Measurements from ENCODE around the gene COX7A2. TPM values are rescaled to one million over a fixed set of nuclear protein-coding genes. Genes with fewer than 3 reads are reported as not detected.

COX7A2 gene
- total RNA-seq, 1 donor from 2014 or later = 495 TPM

- no peak overlapping the region for H3K27ac Mint-ChIP-seq
- no peak overlapping the region for H3K4me3 Mint-ChIP-seq
- H3K36me3 Mint-ChIP-seq (ENCODE audit: low read depth) = no peaks in the 10 kb centered on the region
- no peaks in the 10 kb centered on the region for H3K9me3 Mint-ChIP-seq
- DNase-seq (ENCODE audit: low spot score) = no peak
- H3K27me3 Mint-ChIP-seq (ENCODE audit: insufficient read depth) = peaks cover 11% of the 10 kb centered on the region
- intact Hi-C loops (cut with micrococcal nuclease) = no loop called here
- H3K4me1 Mint-ChIP-seq (ENCODE audit: low read depth) = no peaks in the 10 kb centered on the region
Observed at GRCh38 chr6:75224303-75224926, 19.2 kb downstream of the COX7A2 start.

- intact Hi-C loops (cut with micrococcal nuclease) = no loop called here
- Mint-ChIP-seq H3K4me3 (no peak overlapping the region), H3K4me1 (ENCODE audit: low read depth) (no peaks in the 10 kb centered on the region), H3K27me3 (ENCODE audit: insufficient read depth) (peaks cover 10% of the 10 kb centered on the region), H3K36me3 (ENCODE audit: low read depth) (no peaks in the 10 kb centered on the region), H3K9me3 (no peaks in the 10 kb centered on the region), H3K27ac (no peak overlapping the region)
- no peak for DNase-seq (ENCODE audit: low spot score)
Observed at GRCh38 chr6:75223428-75223827, 20.2 kb downstream of the COX7A2 start.

- no peaks in the 10 kb centered on the region for H3K9me3 Mint-ChIP-seq
- intact Hi-C loops (cut with micrococcal nuclease) = no loop called here
Observed at GRCh38 chr6:75222261-75222660, 21.3 kb downstream of the COX7A2 start.

GRCh38 chr6:75221116-75221515, 22.5 kb downstream of the COX7A2 start:
- H3K27me3 Mint-ChIP-seq (ENCODE audit: insufficient read depth) = peaks cover 10% of the 10 kb centered on the region
- DNase-seq (ENCODE audit: low spot score) = no peak
- H3K36me3 Mint-ChIP-seq (ENCODE audit: low read depth) = no peaks in the 10 kb centered on the region
- H3K27ac Mint-ChIP-seq = no peak overlapping the region
- H3K4me1 Mint-ChIP-seq (ENCODE audit: low read depth) = peaks cover 14% of the 10 kb centered on the region
- intact Hi-C loops (cut with micrococcal nuclease) = no loop called here
- no peak overlapping the region for H3K4me3 Mint-ChIP-seq
- H3K9me3 Mint-ChIP-seq = no peaks in the 10 kb centered on the region

More at GRCh38 chr6:75222261-75222660, 21.3 kb downstream of the COX7A2 start:
- Mint-ChIP-seq H3K36me3 (ENCODE audit: low read depth) (no peaks in the 10 kb centered on the region), H3K27me3 (ENCODE audit: insufficient read depth) (peaks cover 10% of the 10 kb centered on the region), H3K4me1 (ENCODE audit: low read depth) (peaks cover 11% of the 10 kb centered on the region), H3K4me3 (no peak overlapping the region), H3K27ac (no peak overlapping the region)
- no peak for DNase-seq (ENCODE audit: low spot score)

GRCh38 chr6:75220357-75220756, 23.2 kb downstream of the COX7A2 start:
- intact Hi-C loops (cut with micrococcal nuclease) = no loop called here
- H3K36me3 Mint-ChIP-seq (ENCODE audit: low read depth) = no peaks in the 10 kb centered on the region

GRCh38 chr6:75219263-75219662, 24.3 kb downstream of the COX7A2 start:
- no peaks in the 10 kb centered on the region for H3K36me3 Mint-ChIP-seq (ENCODE audit: low read depth)
- no peaks in the 10 kb centered on the region for H3K9me3 Mint-ChIP-seq
- H3K27me3 Mint-ChIP-seq (ENCODE audit: insufficient read depth) = peaks cover 7% of the 10 kb centered on the region
- DNase-seq (ENCODE audit: low spot score) = no peak
- intact Hi-C loops (cut with micrococcal nuclease) = no loop called here
- H3K4me3 Mint-ChIP-seq = no peak overlapping the region
- peaks cover 18% of the 10 kb centered on the region for H3K4me1 Mint-ChIP-seq (ENCODE audit: low read depth)
- no peak overlapping the region for H3K27ac Mint-ChIP-seq

More at GRCh38 chr6:75220357-75220756, 23.2 kb downstream of the COX7A2 start:
- Mint-ChIP-seq H3K27ac (no peak overlapping the region), H3K4me1 (ENCODE audit: low read depth) (peaks cover 14% of the 10 kb centered on the region), H3K9me3 (no peaks in the 10 kb centered on the region), H3K4me3 (no peak overlapping the region), H3K27me3 (ENCODE audit: insufficient read depth) (peaks cover 12% of the 10 kb centered on the region)
- DNase-seq (ENCODE audit: low spot score) = no peak

- no peaks in the 10 kb centered on the region for H3K36me3 Mint-ChIP-seq (ENCODE audit: low read depth)
Observed at GRCh38 chr6:75217193-75217592, 26.4 kb downstream of the COX7A2 start.

GRCh38 chr6:75215291-75215690, 28.3 kb downstream of the COX7A2 start:
- Mint-ChIP-seq H3K27me3 (ENCODE audit: insufficient read depth) (peaks cover 15% of the 10 kb centered on the region), H3K27ac (no peak overlapping the region), H3K36me3 (ENCODE audit: low read depth) (no peaks in the 10 kb centered on the region), H3K4me3 (no peak overlapping the region), H3K9me3 (no peaks in the 10 kb centered on the region), H3K4me1 (ENCODE audit: low read depth) (peaks cover 23% of the 10 kb centered on the region)
- intact Hi-C loops (cut with micrococcal nuclease) = no loop called here
- no peak for DNase-seq (ENCODE audit: low spot score)

More at GRCh38 chr6:75217193-75217592, 26.4 kb downstream of the COX7A2 start:
- no peaks in the 10 kb centered on the region for H3K9me3 Mint-ChIP-seq
- peaks cover 10% of the 10 kb centered on the region for H3K27me3 Mint-ChIP-seq (ENCODE audit: insufficient read depth)
- intact Hi-C loops (cut with micrococcal nuclease) = loop anchor here (1.0 kb wide), 2 partner anchors 26 to 67 kb away; partner anchors contain the start of genes COX7A2 and TMEM30A
- H3K4me3 Mint-ChIP-seq = peak overlapping the region; percentile 31
- no peak for DNase-seq (ENCODE audit: low spot score)
- H3K4me1 Mint-ChIP-seq (ENCODE audit: low read depth) = peaks cover 18% of the 10 kb centered on the region
- H3K27ac Mint-ChIP-seq = peak overlapping the region; percentile 32

GRCh38 chr6:75213732-75214131, 29.9 kb downstream of the COX7A2 start:
- H3K27me3 Mint-ChIP-seq (ENCODE audit: insufficient read depth) = peaks cover 20% of the 10 kb centered on the region

GRCh38 chr6:75213112-75213511, 30.5 kb downstream of the COX7A2 start:
- H3K4me1 Mint-ChIP-seq (ENCODE audit: low read depth) = peaks cover 32% of the 10 kb centered on the region
- peaks cover 26% of the 10 kb centered on the region for H3K27me3 Mint-ChIP-seq (ENCODE audit: insufficient read depth)
- intact Hi-C loops (cut with micrococcal nuclease) = loop anchor here (5.0 kb wide), 1 partner anchor 1536 kb away; no protein-coding TSS in a partner anchor
- no peaks in the 10 kb centered on the region for H3K9me3 Mint-ChIP-seq
- no peak for DNase-seq (ENCODE audit: low spot score)
- H3K36me3 Mint-ChIP-seq (ENCODE audit: low read depth) = no peaks in the 10 kb centered on the region
- H3K27ac Mint-ChIP-seq = no peak overlapping the region
- H3K4me3 Mint-ChIP-seq = no peak overlapping the region

More at GRCh38 chr6:75213732-75214131, 29.9 kb downstream of the COX7A2 start:
- Mint-ChIP-seq H3K9me3 (no peaks in the 10 kb centered on the region), H3K4me3 (no peak overlapping the region), H3K27ac (no peak overlapping the region), H3K4me1 (ENCODE audit: low read depth) (peaks cover 28% of the 10 kb centered on the region), H3K36me3 (ENCODE audit: low read depth) (no peaks in the 10 kb centered on the region)
- intact Hi-C loops (cut with micrococcal nuclease) = loop anchor here (5.0 kb wide), 1 partner anchor 1536 kb away; no protein-coding TSS in a partner anchor
- DNase-seq (ENCODE audit: low spot score) = no peak

GRCh38 chr6:75211920-75212590, 31.5 kb downstream of the COX7A2 start:
- peaks cover 2% of the 10 kb centered on the region for H3K36me3 Mint-ChIP-seq (ENCODE audit: low read depth)
- peaks cover 36% of the 10 kb centered on the region for H3K27me3 Mint-ChIP-seq (ENCODE audit: insufficient read depth)
- no peak overlapping the region for H3K4me3 Mint-ChIP-seq
- H3K9me3 Mint-ChIP-seq = no peaks in the 10 kb centered on the region
- H3K27ac Mint-ChIP-seq = no peak overlapping the region
- DNase-seq (ENCODE audit: low spot score) = no peak
- peaks cover 32% of the 10 kb centered on the region for H3K4me1 Mint-ChIP-seq (ENCODE audit: low read depth)
- intact Hi-C loops (cut with micrococcal nuclease) = loop anchor here (1.0 to 5.0 kb wide), 5 partner anchors 314 to 1535 kb away; no protein-coding TSS in a partner anchor

GRCh38 chr6:75210885-75211739, 32.5 kb downstream of the COX7A2 start:
- Mint-ChIP-seq H3K9me3 (no peaks in the 10 kb centered on the region), H3K27ac (no peak overlapping the region), H3K27me3 (ENCODE audit: insufficient read depth) (peaks cover 45% of the 10 kb centered on the region), H3K4me1 (ENCODE audit: low read depth) (peaks cover 40% of the 10 kb centered on the region), H3K36me3 (ENCODE audit: low read depth) (peaks cover 2% of the 10 kb centered on the region), H3K4me3 (no peak overlapping the region)
- no peak for DNase-seq (ENCODE audit: low spot score)
- intact Hi-C loops (cut with micrococcal nuclease) = loop anchor here (1.0 to 5.0 kb wide), 5 partner anchors 315 to 1534 kb away; no protein-coding TSS in a partner anchor
